CD14-positive monocyte (primary cell): ENCODE measurements around the gene LAG3. TPM values are rescaled to one million over a fixed set of nuclear protein-coding genes. Genes with fewer than 3 reads are reported as not detected.

Source experiments
- DNase-seq, 3 donors: peaks; one replicate each; pipeline ENCODE4 v3.0.0-alpha.2; 2011 to 2022
- H2AFZ ChIP-seq: 2 replicates; pipeline ENCODE4 v1.6.0; 2012; ENCODE audit warnings: mild to moderate bottlenecking, low read depth, low read length, inconsistent platforms; ENCODE audit not compliant: insufficient read depth, poor library complexity, severe bottlenecking
- H3K27ac ChIP-seq, 2 donors: 1 replicate in 1 of 2; 2 replicates in 1 of 2; pipeline ENCODE4 v1.5.1; 2012 to 2013; ENCODE audit warnings: low read length in 2 of 2, control low read depth in 1 of 2, inconsistent platforms in 1 of 2, low read depth in 1 of 2, mild to moderate bottlenecking in 1 of 2
- H3K27me3 ChIP-seq, 2 donors: one replicate each; pipeline versions ENCODE4 v1.6.0 to v1.6.1; 2011 to 2013; ENCODE audit warnings: low read length in 2 of 2; ENCODE audit not compliant: control insufficient read depth in 2 of 2, insufficient read depth in 2 of 2
- H3K36me3 ChIP-seq, 2 donors: replicated peaks in 1 of 2; 1 replicate in 1 of 2; 2 replicates in 1 of 2; pipeline versions ENCODE4 v1.5.1 to v1.6.1; 2012 to 2013; ENCODE audit warnings: low read length in 2 of 2, control low read depth in 1 of 2, inconsistent platforms in 1 of 2, mild to moderate bottlenecking in 1 of 2; ENCODE audit not compliant: insufficient read depth in 2 of 2, control insufficient read depth in 1 of 2
- H3K4me1 ChIP-seq, 2 donors: 1 replicate in 1 of 2; 2 replicates in 1 of 2; pipeline versions ENCODE4 v1.5.1 to v1.6.1; 2012 to 2013; ENCODE audit warnings: low read length in 2 of 2, control low read depth in 1 of 2, inconsistent platforms in 1 of 2, mild to moderate bottlenecking in 1 of 2, moderate library complexity in 1 of 2; ENCODE audit not compliant: insufficient read depth in 2 of 2, control insufficient read depth in 1 of 2
- H3K4me2 ChIP-seq: replicated peaks from 2 replicates; pipeline ENCODE3; 2012; ENCODE audit warnings: low read length, moderate library complexity, mild to moderate bottlenecking; ENCODE audit not compliant: poor library complexity, severe bottlenecking; ENCODE audit errors: extremely low read depth
- H3K4me3 ChIP-seq, 3 experiments: fragments of 200-600 bp in 1 of 3; sonication (generic) in 1 of 3; replicated peaks in 1 of 3; 1 replicate in 2 of 3; 2 replicates in 1 of 3; pipeline ENCODE4 v1.5.1; 2011 to 2013; ENCODE audit warnings: low read length in 3 of 3, mild to moderate bottlenecking in 3 of 3, control low read depth in 2 of 3, low read depth in 2 of 3, inconsistent platforms in 1 of 3, moderate library complexity in 1 of 3
- H3K79me2 ChIP-seq: 2 replicates; pipeline ENCODE4 v1.6.0; 2012; ENCODE audit warnings: mild to moderate bottlenecking, control low read depth, inconsistent platforms, low read length, moderate library complexity; ENCODE audit not compliant: insufficient read depth
- H3K9ac ChIP-seq: 2 replicates; pipeline ENCODE4 v1.6.0; 2017; ENCODE audit warnings: low read length, mild to moderate bottlenecking; ENCODE audit not compliant: insufficient read depth, poor library complexity, severe bottlenecking
- H3K9me3 ChIP-seq, 2 donors: replicated peaks in 1 of 2; 1 replicate in 1 of 2; 2 replicates in 1 of 2; pipeline versions ENCODE4 v1.5.1 to v1.6.1; 2012 to 2013; ENCODE audit warnings: low read length in 2 of 2, control low read depth in 1 of 2; ENCODE audit not compliant: control insufficient read depth in 1 of 2, insufficient read depth in 1 of 2
- H4K20me1 ChIP-seq: 2 replicates; pipeline ENCODE4 v1.6.0; 2012; ENCODE audit warnings: mild to moderate bottlenecking, low read length, control low read depth, moderate library complexity; ENCODE audit not compliant: insufficient read depth
- H3K27ac Mint-ChIP-seq, 7 donors: one replicate each; pipeline ENCODE4 v1.8.0; 2020; ENCODE audit warnings: mild to moderate bottlenecking in 7 of 7, mixed read lengths in 7 of 7, moderate library complexity in 6 of 7, inconsistent platforms in 2 of 7
- H3K27me3 Mint-ChIP-seq, 3 donors: one replicate each; pipeline ENCODE4 v1.8.0; 2021 to 2022; ENCODE audit warnings: low read depth in 3 of 3, mild to moderate bottlenecking in 3 of 3, mixed read lengths in 3 of 3, moderate library complexity in 3 of 3, inconsistent platforms in 1 of 3
- H3K36me3 Mint-ChIP-seq, 2 donors: one replicate each; pipeline ENCODE4 v1.8.0; 2020; ENCODE audit warnings: mixed read lengths in 2 of 2, inconsistent platforms in 1 of 2, mild to moderate bottlenecking in 1 of 2
- H3K4me1 Mint-ChIP-seq: one replicate; pipeline ENCODE4 v1.8.0; 2020; ENCODE audit warnings: mild to moderate bottlenecking, mixed read lengths
- H3K4me3 Mint-ChIP-seq, 2 donors: one replicate each; pipeline ENCODE4 v1.8.0; 2020; ENCODE audit warnings: mild to moderate bottlenecking in 2 of 2, mixed read lengths in 2 of 2, moderate library complexity in 1 of 2
- H3K9me3 Mint-ChIP-seq, 7 donors: one replicate each; pipeline ENCODE4 v1.8.0; 2020 to 2022; ENCODE audit warnings: mixed read lengths in 7 of 7, mild to moderate bottlenecking in 6 of 7, moderate library complexity in 6 of 7, inconsistent platforms in 2 of 7
- WGBS: methylation state at CpG from one replicate; pipeline ENCODE4 v1.1.5; 2013; ENCODE audit warnings: missing lambda C conversion rate; ENCODE audit not compliant: insufficient coverage; 5-methylcytosine and 5-hydroxymethylcytosine counted together
- intact Hi-C, 2 donors: fragments of 100-400 bp; cut with micrococcal nuclease; formaldehyde crosslinking; loops; one replicate each; pipeline versions ENCODE4 v1.15.0 to v1.15.1; 2023
- polyA plus RNA-seq, 3 donors: library from polyadenylated mRNA; depleted of rRNA in 1 of 3; unstranded in 2 of 3; stranded (reverse) in 1 of 3; fragments of 300-500 nt in 2 of 3; fragments of >200 nt in 1 of 3; fragmentation: Illumina TruSeq in 2 of 3; gene quantifications; 1 replicate in 2 of 3; 2 replicates in 1 of 3; pipeline ENCODE4 v1.2.3, GENCODE V29; 2012 to 2021
- TF ChIP-seq, protein P1 (sequence below): fragments of 200-600 bp; IDR thresholded peaks from one replicate; pipeline ENCODE4 v1.8.0; 2022; ENCODE audit warnings: antibody characterized with exemption, mild to moderate bottlenecking

LAG3 gene
- polyA plus RNA-seq, 3 donors: 0.04 TPM; not detected in 2

DNA sequence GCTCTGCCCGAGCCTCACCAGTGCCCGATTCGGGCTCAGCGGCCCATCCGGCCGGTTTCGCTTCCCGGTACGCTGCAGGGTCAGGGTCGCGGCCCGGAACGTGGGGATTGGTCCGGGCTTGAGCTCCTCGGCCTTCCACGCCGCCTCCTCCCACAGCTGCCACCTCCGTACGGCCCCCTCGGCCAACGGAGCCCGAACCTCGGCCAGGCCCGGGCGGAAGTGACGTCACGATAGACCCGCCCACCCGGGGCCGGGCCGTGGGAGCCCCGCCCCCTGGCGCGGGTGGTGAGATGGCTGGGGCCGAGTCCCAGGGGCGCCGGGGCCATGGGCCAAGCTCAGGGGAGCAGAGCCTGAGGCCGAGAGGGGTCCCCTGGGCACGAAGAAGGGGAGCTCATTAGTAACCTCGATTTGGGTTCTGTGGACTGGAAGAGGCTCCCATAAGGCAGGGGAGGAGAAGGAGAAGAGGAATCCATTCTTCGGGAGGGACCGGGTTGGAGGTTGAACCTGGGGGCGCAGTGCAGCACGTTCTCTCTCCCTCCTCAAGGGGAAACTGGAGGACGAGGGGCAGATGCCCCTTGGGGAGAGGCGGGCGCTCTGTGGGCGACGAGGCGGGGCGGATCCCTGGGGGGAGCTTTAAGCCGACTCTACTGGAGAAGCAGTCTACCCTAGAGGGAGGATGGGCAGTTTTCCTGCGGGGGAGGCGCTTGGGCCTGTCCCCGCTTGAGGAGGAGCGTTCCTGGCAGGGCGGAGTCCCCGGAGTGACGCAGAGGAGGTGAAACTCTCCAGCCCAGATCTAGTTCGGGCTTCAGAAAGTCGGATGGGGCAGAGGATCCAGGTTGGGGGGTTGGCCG, 19.2 kb upstream of the LAG3 start, which contains the start of gene MLF2:
Gene MLF2 (minus strand): TSS at position 221 of the 851 bp plus-strand sequence. CDS start 807 bp downstream, outside the sequence.
- peak; percentile 96 to 98 (median 98) for DNase-seq
- peaks cover 36 to 39% of the 10 kb centered on the region in 2 donors for H3K36me3 Mint-ChIP-seq
- Histone ChIP-seq H2AFZ (peak within 1 kb of the TSS; percentile 82), H3K4me1 (peaks cover 25% of the 10 kb centered on the region in 2 donors), H3K4me2 (peak within 1 kb of the TSS; percentile 99), H3K27me3 (no peaks in the 10 kb centered on the region), H3K9me3 (no peaks in the 10 kb centered on the region), H3K36me3 (peaks cover 34 to 39% of the 10 kb centered on the region in 2 donors), H3K9ac (peak within 1 kb of the TSS; percentile 97), H3K79me2 (peaks cover 18% of the 10 kb centered on the region), H4K20me1 (no peaks in the 10 kb centered on the region), H3K27ac (peak within 1 kb of the TSS; percentile 97 to 98), H3K4me3 (peak within 1 kb of the TSS; percentile 89 to 97 (median 90))
- under 1% methylated on average over 51 of the region's 62 CpGs for WGBS
- intact Hi-C loops: loop anchor here in 1 of 2 donors (5.0 kb wide), 1 partner anchor 39 kb away; no protein-coding TSS in a partner anchor
- peak within 1 kb of the TSS; percentile 96 to 100 (median 99) for H3K27ac Mint-ChIP-seq
- no peaks in the 10 kb centered on the region for H3K9me3 Mint-ChIP-seq
- H3K27me3 Mint-ChIP-seq: peaks cover 4% of the 10 kb centered on the region in 3 donors
- H3K4me1 Mint-ChIP-seq: peaks cover 29% of the 10 kb centered on the region
- peak within 1 kb of the TSS; percentile 91 to 95 for H3K4me3 Mint-ChIP-seq
- TF ChIP-seq, protein P1, sequence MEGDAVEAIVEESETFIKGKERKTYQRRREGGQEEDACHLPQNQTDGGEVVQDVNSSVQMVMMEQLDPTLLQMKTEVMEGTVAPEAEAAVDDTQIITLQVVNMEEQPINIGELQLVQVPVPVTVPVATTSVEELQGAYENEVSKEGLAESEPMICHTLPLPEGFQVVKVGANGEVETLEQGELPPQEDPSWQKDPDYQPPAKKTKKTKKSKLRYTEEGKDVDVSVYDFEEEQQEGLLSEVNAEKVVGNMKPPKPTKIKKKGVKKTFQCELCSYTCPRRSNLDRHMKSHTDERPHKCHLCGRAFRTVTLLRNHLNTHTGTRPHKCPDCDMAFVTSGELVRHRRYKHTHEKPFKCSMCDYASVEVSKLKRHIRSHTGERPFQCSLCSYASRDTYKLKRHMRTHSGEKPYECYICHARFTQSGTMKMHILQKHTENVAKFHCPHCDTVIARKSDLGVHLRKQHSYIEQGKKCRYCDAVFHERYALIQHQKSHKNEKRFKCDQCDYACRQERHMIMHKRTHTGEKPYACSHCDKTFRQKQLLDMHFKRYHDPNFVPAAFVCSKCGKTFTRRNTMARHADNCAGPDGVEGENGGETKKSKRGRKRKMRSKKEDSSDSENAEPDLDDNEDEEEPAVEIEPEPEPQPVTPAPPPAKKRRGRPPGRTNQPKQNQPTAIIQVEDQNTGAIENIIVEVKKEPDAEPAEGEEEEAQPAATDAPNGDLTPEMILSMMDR: no peak

DNA sequence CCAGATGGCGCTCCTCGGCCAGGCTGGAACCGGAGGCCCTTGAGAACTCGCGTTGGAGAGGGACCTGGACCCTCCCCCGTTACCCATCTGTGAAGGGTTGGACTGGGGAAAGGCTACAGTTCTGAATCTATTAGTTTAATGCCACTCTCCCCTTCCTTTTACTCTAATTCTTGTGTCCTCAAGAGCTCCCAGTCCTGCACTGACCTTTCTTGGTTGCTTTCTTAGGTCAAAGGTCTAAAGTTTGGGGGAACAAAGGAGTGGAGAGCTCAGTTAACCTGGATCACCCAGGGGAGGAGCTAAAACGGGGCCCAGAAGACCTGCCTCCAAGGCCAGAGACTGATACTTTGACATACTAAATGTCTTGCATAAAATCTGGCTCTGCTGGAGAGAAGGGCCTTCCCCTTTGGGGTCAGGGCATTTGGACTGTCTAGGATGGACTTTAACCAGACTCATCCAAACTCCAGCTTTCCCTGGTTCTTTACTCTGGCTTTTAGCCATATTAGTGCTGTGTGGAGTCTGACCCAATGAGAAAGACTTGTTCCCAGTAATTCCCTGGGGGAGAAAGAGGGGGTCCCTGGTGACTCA, 18.5 kb upstream of the LAG3 start:
- DNase-seq: no peak
- no peak overlapping the region for H3K9ac ChIP-seq
- H2AFZ ChIP-seq: peak overlapping the region; percentile 45
- peaks cover 18% of the 10 kb centered on the region for H3K79me2 ChIP-seq
- peaks cover 30 to 32% of the 10 kb centered on the region in 2 donors for H3K36me3 Mint-ChIP-seq
- H3K4me2 ChIP-seq: peak overlapping the region; percentile 99
- peak overlapping the region; percentile 91 to 95 for H3K4me3 Mint-ChIP-seq
- H3K27me3 ChIP-seq: no peaks in the 10 kb centered on the region
- peak overlapping the region in 1 of 3 experiments; percentile 97 for H3K4me3 ChIP-seq
- intact Hi-C loops: loop anchor here (1.0 to 5.0 kb wide), 3 partner anchors 38 to 71 kb away; no protein-coding TSS in a partner anchor
- peaks cover 35% of the 10 kb centered on the region for H3K4me1 Mint-ChIP-seq
- WGBS: 33% methylated on average over 1 of the region's 7 CpGs
- peak overlapping the region; percentile 97 to 98 for H3K27ac ChIP-seq
- H3K9me3 ChIP-seq: no peaks in the 10 kb centered on the region
- H3K27me3 Mint-ChIP-seq: peaks cover 4% of the 10 kb centered on the region in 3 donors
- H3K27ac Mint-ChIP-seq: peak overlapping the region; percentile 84 to 100 (median 99)
- TF ChIP-seq, protein P1: peak; percentile 95
- H3K9me3 Mint-ChIP-seq: no peaks in the 10 kb centered on the region
- H3K4me1 ChIP-seq: peaks cover 29 to 31% of the 10 kb centered on the region in 2 donors
- H4K20me1 ChIP-seq: no peaks in the 10 kb centered on the region
- peaks cover 27 to 32% of the 10 kb centered on the region in 2 donors for H3K36me3 ChIP-seq
